SK-N-SH (cell line): ENCODE data around the gene SCG2.

Source experiments
- EZH2phosphoT487 ChIP-seq: fragments of 200-600 bp; sonication (generic); IDR thresholded peaks from 2 replicates; pipeline ENCODE4 v1.6.1; 2017; ENCODE audit warnings: low read depth, mixed run types, mild to moderate bottlenecking, antibody characterized with exemption, moderate library complexity, borderline replicate concordance
- YY1 ChIP-seq: IDR thresholded peaks from 2 replicates; pipeline ENCODE4 v1.4.0; 2012; ENCODE audit warnings: low read depth, mild to moderate bottlenecking
- ZBTB33 ChIP-seq: IDR thresholded peaks from 2 replicates; pipeline ENCODE4 v1.4.0; 2012; ENCODE audit warnings: low read depth, borderline replicate concordance
- TF ChIP-seq, protein P1 (sequence below): IDR thresholded peaks from 2 replicates; pipeline ENCODE4 v1.4.0; 2012; ENCODE audit warnings: low read depth

GRCh38 chr2:223560749-223561435 lies 41.3 kb downstream of the SCG2 start:
- TF ChIP-seq YY1 (no peak), EZH2phosphoT487 (no peak), ZBTB33 (no peak)
- TF ChIP-seq, protein P1, sequence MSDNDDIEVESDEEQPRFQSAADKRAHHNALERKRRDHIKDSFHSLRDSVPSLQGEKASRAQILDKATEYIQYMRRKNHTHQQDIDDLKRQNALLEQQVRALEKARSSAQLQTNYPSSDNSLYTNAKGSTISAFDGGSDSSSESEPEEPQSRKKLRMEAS, result no peak
